Measurements from ENCODE around the gene PCBD2.
A peak's percentile ranks its signal among the peaks of the same experiment; 100 is the strongest.
"Not testable (repeated sequence)": the region's sequence is repeated elsewhere in the genome, so short reads cannot be mapped to it uniquely, and the experiment has no call there.

Gene PCBD2

DNA sequence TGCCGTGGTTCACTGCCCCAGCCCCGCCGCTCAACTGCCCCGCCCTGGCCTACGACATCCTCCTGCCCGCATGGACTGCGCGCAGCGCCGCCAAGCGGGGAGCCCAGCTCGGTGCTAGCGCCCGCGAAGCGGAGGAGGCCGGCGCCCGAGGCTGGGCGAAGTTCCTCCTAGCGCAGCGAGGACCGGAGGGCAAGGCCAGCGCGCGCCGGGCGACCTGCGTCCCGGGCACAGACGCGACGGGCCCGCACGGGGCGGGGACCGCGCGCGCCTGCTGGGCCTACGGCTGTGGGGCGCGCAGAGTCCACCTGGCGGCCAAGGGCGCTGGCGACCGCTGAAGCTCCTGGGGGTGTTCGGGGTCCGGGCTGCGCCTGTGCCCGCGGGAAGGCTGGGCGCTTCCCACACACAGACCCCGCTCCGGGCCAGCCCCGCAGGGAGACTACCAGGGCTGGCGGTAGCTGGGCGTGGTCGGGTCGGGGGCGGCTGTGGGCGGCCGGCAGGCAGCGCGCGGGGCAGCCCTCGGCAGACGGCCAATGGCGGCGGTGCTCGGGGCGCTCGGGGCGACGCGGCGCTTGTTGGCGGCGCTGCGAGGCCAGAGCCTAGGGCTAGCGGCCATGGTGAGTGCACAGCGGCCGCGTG lies at the start of gene PCBD2:
Gene PCBD2 (plus strand): TSS at position 522 of the 636 bp plus-strand sequence. CDS start 9 bp downstream, at position 531.
- peak; percentile 89 for DNase-seq

- not testable (repeated sequence) for DNase-seq
Measured at GRCh38 chr5:134856465-134856864, 48.5 kb upstream of the PCBD2 start.

DNA sequence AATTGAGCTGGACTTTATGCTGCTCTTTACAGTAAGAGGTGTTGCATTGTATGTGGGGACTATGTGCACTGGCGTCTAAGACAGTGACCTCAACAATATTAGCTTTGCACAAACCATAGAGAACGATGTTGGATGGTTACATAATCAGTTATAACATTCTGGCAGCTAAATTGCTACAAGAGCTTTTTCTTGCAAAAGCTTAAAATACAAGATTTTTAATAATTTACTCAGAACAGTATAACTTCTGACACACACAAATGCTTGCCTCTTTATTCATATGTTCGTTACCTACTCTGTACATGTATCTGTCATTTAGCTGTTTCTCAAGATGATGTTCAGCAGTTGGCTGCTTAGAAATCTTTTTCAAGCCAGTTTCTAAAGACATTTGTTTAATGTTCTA lies 47.5 kb upstream of the PCBD2 start:
- DNase-seq: no peak

DNA sequence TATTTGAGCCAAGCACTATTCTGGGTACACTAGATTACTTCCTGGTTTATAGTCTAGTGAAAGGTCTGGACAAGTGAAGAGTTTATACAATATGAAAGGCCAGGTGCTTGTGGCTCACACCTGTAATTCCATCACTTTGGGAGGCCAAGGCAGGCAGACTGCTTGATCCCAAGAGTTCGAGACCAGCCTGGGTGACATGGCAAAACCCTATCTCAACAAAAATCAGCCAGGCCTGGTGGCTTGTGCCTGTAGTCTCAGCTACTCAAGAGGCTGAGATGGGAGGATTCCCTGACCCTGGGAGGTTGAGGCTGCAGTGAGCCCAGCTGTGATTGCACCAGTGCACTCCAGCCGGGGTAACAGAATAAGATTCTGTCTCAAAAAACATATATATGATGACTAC lies 40.2 kb upstream of the PCBD2 start:
- no peak for DNase-seq

DNA sequence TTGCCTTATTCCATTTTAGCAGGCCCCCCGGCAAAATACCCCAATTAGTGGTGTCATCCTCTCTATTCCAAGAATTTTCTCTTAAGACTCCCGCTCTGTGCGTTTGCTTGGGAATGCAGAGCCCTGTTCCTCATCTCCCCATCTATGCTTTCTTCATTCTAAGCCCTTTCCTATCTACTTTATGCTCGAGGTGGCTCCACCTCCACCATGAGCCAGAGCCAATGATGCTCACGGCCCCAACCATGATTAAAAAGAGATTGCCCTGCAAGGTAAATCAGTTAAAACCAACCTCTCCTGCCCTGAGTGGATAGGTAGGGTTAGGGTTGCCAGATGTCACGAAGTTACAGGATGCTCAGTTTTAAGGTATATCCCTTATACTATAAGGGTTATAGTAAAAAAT lies 31.4 kb upstream of the PCBD2 start:
- peak; percentile 4 for DNase-seq

DNA sequence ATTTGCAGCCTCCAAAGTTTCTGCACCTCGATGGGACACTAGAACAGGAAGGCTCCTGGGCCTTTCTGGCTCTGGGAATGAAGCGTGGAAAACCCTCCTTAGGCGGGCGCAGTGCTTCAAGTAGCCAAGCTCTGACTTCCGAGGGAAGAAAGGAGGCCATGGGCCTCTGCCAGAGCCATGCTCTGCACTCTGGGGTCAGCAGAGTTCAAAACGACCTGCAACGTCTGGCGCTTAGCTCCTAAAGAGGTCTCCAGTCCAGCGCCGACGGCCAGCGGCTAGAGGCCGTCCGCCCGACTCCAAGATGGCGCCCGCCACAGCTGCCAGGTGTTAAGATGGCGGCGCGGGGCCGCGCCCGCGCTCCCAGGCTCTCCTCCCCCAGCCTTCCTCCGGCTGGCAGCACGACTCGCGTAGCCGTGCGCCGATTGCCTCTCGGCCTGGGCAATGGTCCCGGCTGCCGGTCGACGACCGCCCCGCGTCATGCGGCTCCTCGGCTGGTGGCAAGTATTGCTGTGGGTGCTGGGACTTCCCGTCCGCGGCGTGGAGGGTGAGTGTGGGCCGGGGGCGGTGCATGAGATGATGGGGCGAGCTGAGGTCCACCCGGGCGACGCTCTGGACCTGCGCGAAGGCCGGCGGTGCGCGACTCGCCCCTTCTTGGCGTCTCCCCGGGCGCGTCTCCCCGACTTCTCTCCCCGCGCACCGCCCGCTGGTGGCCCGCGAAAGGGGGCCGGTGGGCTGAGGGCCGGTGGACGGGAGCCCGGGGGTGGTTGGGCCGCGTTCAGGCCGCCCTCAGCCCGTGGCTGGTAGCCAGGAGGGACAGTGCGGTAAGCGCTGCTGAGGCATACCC lies 30.7 kb upstream of the PCBD2 start, which contains the start of gene TXNDC15:
Gene TXNDC15 (plus strand): TSS at position 385 of the 844 bp plus-strand sequence. CDS start 57 bp downstream, at position 442.
- peak; percentile 56 for DNase-seq

GRCh38 chr5:134874831-134875655 lies 29.9 kb upstream of the PCBD2 start:
- DNase-seq: peak; percentile 19

GRCh38 chr5:134877159-134877558 lies 27.8 kb upstream of the PCBD2 start:
- DNase-seq: no peak

DNA sequence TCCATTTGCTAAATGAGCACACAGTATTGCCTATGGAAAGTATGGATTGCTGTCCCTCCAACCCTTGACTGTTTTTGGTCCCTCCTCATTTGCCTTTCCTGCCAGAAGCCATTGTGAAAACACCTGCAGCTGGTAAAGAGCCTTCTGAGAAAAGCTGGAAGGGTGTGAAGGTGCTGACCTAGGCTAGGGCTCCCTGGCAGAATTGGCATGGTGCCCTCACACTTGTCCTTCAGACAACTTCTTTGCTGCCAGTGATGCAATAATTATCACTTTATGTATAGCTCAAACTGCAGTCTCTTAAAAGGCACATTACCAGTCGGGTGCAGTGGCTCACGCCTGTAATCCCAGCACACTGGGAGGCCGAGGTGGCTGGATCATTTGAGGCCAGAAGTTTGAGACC lies 26.5 kb upstream of the PCBD2 start:
- DNase-seq: no peak

DNA sequence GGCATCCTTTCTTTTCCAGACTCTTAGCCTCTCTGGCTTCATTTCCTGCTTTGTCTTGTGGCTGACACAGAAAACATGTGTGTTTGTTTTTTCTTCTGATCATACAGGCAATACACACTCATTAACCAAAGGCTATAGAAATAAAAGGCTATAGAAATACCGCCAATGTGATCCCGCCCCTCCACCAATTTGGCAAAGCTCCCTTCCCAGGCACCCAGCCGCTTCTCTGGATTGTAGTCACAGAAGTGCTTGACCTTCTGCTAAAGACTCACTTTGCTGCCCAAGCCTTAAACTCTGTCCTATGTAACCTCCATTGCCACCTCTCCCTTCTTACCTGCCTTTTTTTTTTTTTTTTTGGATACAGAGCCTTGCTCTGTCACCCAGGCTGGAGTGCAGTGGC lies 25.5 kb upstream of the PCBD2 start:
- no peak for DNase-seq

DNA sequence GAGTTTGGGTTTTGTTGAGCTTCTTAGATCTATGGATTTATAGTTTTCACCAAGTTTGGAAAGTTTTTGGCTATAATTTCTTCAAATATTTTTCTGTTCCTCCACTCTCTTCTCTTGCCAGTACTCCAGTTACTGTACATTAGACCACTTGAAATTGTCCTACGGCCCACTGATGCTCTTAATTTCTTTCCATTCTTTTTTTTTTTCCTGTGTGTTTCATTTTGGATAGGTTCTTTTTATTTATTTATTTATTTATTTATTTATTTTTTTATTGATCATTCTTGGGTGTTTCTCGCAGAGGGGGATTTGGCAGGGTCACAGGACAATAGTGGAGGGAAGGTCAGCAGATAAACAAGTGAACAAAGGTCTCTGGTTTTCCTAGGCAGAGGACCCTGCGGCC lies 24.0 kb upstream of the PCBD2 start:
- not testable (repeated sequence) for DNase-seq

- not testable (repeated sequence) for DNase-seq
Measured at GRCh38 chr5:134881711-134882110, 23.2 kb upstream of the PCBD2 start.

GRCh38 chr5:134887593-134888159 lies 17.3 kb upstream of the PCBD2 start:
- DNase-seq: no peak

DNA sequence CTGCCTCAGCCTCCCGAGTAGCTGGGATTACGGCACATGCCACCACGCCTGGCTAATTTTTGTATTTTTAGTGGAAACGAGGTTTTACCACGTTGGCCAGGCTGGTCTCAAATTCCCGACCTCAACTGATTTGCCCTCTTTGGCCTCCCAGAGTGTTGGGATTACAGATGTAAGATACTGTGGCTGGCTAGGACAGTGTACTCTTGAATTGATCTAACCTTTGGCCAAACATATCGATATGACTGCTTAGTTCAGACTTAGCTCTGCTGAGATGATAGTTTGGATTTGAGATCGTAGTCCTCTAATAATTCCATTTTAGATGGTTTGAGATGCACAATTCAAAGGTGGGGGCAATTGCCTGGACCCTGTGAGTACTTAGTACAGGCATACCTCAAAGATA lies 15.6 kb upstream of the PCBD2 start:
- no peak for DNase-seq

DNA sequence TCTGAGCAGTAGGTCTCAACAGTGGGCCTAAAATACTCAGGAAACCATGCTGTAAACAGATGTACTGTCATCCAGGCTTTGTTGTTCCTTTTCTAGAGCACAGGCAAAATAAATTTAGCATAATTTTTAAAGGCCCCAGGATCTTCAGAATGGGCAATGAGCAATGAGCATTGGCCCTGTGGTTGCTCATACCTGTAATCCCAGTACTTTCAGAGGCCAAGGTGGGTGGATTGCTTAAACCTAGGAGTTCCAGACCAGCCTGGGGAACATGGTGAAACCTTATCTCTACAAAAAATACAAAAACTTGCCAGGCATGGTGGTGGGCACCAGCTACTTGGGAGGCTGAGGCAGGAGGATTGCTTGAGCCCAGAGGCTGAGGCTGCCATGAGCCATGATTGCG lies 13.5 kb upstream of the PCBD2 start:
- no peak for DNase-seq

GRCh38 chr5:134892282-134892681 lies 12.6 kb upstream of the PCBD2 start:
- no peak for DNase-seq

DNA sequence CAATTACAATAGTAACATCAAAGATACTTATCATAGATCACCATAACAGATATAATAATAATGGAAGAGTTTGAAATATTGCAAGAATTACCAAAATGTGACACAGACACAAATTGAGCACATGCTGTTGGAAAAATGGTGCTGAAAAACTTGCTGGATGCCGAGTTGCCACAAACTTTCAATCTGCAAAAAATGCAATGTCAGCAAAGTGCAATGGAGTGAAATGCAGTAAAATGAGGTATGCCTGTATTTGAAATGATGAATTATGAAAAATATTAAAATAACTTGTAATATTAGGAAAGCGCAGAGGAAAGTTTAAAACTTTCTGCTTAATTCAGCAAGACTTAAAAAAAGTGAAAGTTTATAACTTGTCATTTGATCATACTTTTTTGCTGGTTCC lies 12.0 kb upstream of the PCBD2 start:
- DNase-seq: no peak

DNA sequence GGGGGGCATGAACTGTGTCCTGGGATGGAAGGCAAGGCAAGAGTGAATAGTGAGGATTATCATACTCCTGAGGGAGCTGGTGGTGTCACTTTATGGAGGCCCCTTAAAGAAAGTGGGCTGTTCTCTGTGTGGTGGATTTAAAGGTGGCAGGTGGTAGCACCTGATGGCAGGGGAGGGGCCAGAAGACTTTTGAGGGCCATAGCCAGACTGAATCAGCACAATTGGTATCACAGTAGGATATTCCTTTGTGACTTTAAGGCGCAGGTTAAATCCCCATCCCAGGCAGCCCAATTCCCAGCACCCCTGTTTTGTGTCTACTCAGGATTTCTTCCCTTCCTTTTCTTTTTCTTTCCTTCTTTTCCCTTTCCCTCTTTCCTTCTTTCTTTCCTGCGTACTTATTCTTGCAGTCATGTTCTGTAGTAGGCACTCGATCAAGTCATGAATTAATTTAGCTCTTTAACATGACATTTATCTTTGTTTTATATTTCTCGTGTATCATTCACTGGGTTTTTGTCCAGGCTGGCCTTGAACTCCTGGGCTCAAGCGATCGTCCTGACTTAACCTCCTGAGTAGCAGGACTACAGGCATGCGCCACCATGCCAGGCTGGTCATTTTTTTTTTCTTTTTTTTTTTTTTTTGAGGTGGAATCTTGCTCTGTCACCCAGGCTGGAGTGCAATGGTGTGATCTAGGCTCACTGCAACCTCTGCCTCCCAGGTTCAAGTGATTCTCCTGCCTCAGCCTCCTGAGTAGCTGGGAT lies 11.0 kb upstream of the PCBD2 start:
- DNase-seq: no peak

- no peak for DNase-seq
Measured at GRCh38 chr5:134902071-134902801, 2.7 kb upstream of the PCBD2 start.

DNA sequence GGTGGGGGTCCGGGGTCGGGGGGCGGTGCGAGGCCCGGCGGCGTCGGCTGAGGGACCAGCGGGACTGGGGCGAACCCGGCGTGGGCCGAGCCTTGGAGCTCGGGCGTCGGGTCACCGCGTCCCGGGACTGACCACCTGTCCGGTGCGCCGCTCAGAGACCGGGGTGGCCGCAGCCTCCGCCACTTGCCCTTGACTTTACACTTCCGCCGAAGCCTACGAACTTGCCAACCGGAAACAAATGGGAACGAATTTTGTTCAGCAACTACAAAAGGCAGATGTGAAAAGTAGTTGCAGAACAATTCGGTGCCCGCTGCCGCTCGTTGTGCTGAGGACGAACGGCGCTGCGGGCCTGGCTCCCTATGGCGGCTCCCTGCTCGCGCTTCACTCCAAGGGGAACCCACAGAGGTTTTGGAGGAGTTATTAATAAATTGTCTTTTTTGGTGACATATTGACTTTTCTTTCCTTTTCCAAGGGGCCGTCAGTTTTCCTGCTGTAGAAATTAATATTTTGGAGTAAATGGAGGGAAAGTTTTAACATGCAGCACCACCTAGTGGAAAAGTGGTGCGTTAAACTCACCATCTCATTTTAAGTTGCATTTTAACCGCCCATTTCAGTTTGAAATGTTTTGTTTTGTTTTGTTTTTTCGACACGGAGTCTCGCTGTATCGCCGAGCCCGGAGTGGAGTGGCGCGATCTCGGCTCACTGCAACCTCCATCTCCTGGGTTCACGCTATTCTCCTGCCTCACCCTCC lies 490 bp downstream of the PCBD2 start:
- DNase-seq: peak; percentile 59

- no peak for DNase-seq
Measured at GRCh38 chr5:134906811-134907210, 1.9 kb downstream of the PCBD2 start.
